SH-SY5Y (cell line): Measurements from ENCODE around the gene ZNF76.

Source experiments
- GATA2 ChIP-seq: IDR thresholded peaks from 2 replicates; pipeline ENCODE4 v1.6.1; 2011; ENCODE audit warnings: mild to moderate bottlenecking, low read depth, low read length
- GATA3 ChIP-seq: IDR thresholded peaks from 2 replicates; pipeline ENCODE4 v1.6.1; 2011; ENCODE audit warnings: low read depth, mild to moderate bottlenecking, low read length, moderate library complexity

DNA sequence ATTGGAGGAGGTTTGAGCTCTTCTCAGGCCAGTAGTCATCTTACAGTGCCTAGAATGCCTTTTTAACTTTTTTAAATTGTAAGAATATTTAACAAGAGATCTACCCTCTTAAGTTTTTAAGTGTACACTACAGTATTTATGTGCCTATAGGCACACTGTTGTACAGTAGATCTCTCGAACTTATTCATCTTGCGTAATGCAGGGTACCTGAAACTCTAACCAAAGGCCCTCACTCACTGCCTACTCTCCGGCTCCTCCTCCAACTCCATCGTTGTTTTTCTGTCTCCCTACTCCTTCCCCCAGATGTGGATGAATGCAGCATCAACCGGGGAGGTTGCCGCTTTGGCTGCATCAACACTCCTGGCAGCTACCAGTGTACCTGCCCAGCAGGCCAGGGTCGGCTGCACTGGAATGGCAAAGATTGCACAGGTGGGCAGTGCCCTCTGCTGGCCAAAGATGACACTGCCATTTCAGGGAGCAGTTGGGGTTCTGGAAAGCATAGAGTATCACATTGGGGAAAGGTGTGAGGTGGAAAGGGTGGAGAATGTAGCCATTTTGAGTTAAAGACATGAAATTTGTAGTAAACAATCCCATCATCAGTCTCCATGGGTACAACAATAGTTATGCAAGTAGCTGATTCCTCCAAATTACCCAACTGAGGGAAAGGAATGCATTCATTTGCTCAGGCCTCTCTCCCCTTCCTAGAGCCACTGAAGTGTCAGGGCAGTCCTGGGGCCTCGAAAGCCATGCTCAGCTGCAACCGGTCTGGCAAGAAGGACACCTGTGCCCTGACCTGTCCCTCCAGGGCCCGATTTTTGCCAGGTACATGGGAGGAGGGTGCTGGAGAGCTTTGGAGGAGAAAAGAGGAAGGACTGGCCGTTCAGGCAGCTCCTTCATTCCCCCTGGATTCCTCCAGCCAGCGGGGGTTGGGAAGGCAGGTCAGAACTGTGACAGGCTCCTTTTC is 18.4 kb upstream of the ZNF76 start:
- TF ChIP-seq GATA3 (no peak), GATA2 (no peak)
